Left ventricle myocardium superior (tissue), 1 donor: ENCODE results near the gene CDH22. TPM values are rescaled to one million over a fixed set of nuclear protein-coding genes. Genes with fewer than 3 reads are reported as not detected.

Experiments used
- ATAC-seq: fragments of 200-7000 bp; cut with Tn5 transposase; one replicate; pipeline ENCODE4 v1.9.1; 2020; ENCODE audit warnings: mild to moderate bottlenecking, moderate library complexity
- DNase-seq: peaks from one replicate; pipeline ENCODE4 v3.0.0-alpha.2; 2020
- intact Hi-C: fragments of 100-400 bp; cut with micrococcal nuclease; formaldehyde crosslinking; loops from one replicate; pipeline ENCODE4 v1.11.0; 2022
- total RNA-seq: library from RNA; stranded (reverse); fragmentation: NEBNext Ultra II Directional; extraction: Animal tissue kit (Norgen Biotek cat#: 25700); gene quantifications from one replicate; pipeline ENCODE4 v1.2.1, GENCODE V29; 2021
- donor health status: DM: no; HTN: yes; CAD: no; lungs with severe emphysema.

The CDH22 gene
- total RNA-seq, 1 donor from 2014 or later: 2.3 TPM

- intact Hi-C loops: no loop called here
- DNase-seq: no peak
Observed at GRCh38 chr20:46212876-46213275, 95.4 kb downstream of the CDH22 start.

GRCh38 chr20:46212252-46212651, 96.0 kb downstream of the CDH22 start:
- DNase-seq (no peak), ATAC-seq (no peak)
- intact Hi-C loops: no loop called here

More at GRCh38 chr20:46212876-46213275, 95.4 kb downstream of the CDH22 start:
- ATAC-seq: no peak

DNA sequence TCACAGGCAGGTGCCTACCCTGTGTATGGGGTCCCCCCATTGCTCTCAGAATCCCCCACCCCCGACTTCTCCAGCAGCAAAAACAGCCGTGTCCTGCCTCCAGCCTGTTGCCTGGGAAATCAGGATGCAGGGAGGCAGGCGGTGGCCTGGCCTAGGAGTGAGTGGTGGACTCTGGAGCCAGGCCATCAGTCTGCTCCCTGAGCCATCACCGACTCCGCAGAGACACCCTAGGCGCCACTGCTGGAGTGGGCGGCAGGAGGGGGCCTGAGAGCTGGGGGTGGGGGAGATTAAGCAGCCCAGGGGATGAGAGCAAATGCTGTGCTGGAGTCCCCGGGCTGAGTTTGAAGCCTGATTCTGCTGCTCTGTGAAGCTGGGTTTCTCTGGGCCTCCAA, 97.0 kb downstream of the CDH22 start:
- intact Hi-C loops: no loop called here
- ATAC-seq (no peak), DNase-seq (no peak)

DNA sequence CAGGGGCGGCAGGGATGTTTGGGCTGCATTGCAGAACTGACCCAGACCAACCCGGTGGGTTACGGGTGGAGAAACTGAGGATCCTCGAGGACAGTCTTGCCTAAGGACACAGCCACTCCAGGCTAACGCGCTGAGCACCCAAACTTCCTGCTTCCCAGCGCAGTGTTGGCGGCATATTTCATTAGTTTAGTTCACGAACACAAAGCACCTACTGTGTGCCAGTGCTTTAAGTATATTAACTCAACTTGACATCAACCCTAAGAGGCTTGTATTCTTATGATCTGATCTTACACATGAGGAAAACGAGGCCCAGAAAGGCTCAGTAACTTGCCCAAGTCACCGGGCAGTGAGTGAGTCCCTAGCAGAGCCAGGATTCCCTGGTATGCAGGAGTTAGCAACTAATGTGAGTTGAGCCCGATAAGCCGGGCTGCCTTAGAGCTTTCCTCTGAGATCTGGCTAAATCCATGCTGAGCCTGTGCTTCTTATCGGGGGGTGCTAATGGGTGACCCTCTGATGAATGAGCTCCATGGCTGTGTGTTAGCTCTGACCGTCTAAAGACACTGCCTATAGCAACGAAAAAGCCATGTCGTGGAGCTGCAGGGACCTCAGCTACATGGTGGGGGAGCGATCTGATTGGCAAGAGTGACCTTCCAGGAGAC, 97.5 kb downstream of the CDH22 start:
- DNase-seq (no peak), ATAC-seq (no peak)
- intact Hi-C loops: no loop called here

DNA sequence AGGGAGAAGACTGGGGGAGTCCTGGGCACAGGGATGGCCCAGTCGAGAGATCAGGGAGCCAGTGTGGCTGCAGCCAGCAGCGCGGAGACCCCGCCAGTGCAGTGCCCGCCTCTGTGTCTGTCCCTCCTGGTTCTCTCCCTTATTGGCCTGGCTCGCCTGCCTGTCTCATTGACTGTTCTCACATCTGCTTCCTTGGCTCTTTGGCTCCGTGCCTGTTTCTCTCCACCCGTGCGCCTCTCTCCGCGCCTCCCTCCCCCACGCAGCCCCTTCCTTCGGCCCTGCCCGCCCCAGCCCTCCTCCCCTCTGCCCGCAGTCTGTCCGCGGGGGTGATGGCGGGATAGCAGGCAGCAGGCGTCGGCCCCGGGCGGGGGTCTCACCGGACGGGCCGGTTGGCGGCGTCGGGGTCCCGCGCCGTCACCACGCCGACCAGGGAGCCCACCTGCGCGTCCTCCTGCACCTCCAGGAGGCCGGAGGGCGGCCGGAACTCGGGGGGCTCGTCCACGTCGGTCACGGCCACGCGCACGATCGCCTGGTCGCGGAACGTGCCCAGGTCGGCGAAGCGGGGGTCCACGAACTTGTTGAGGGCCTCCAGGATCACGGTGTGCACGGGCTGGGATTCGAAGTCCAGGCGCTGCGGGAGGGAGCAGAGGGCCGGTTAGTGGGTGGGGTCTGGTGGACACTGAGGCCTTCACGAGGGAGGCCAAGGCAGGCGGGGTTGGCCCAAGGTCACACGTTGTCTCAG, 98.2 kb downstream of the CDH22 start:
- no peak for ATAC-seq
- intact Hi-C loops: no loop called here
- no peak for DNase-seq

GRCh38 chr20:46207793-46208192, 100.5 kb downstream of the CDH22 start:
- intact Hi-C loops: no loop called here
- DNase-seq (no peak), ATAC-seq (peak; percentile 33)

DNA sequence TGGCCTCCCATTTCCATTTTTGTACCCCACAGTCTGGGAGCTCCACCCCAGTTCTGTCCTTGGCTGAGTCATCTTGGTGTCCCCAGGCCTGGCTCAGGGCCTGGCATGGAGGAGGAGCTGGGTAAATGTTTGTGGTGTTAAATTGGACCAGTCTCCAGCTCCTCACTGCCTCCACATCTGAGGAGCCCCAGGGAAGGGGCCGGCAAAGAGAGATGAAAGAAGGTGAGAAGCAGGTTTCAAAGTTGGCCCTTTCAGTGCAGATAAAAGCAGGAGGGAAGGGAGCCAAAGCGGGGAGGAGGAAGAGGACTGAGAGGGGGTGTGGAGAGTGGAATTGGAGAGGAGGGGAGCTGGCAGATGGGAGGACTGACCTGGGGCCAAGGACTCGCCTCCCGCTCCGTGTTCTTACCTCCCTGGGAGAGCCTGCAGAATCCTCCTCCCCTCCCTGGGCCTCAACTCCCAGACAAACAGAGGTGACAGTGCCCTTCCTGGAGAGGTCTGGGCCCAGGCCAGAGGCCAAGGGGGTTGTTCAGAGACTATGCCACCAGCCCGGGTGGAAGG, 101.2 kb downstream of the CDH22 start:
- DNase-seq (peak; percentile 49), ATAC-seq (peak; percentile 82)
- intact Hi-C loops: no loop called here

DNA sequence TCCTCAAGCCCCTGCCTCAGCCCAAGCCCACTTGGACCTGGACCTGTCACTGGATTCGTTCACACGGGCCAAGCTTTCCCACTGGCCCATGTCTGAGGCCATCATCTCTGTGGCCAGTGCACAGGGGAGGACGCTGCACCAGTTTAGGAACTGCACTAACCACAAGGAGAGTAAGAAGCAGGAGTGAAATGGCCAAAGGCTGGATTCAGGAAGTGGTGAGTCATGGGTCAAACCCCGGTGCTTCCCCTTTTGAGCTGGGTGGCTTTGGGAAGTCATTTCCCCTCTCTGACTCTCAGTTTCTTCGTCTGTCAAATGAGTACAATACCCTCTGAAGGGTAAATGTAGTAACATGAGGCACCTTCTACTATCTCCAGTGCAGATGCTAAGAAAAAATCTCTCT, 102.3 kb downstream of the CDH22 start:
- no peak for DNase-seq
- intact Hi-C loops: no loop called here

GRCh38 chr20:46205349-46205748, 102.9 kb downstream of the CDH22 start:
- no peak for ATAC-seq
- DNase-seq: no peak
- intact Hi-C loops: no loop called here

More for the DNA sequence above, 102.3 kb downstream of the CDH22 start:
- ATAC-seq: peak; percentile 55

GRCh38 chr20:46204594-46205186, 103.6 kb downstream of the CDH22 start:
- intact Hi-C loops: no loop called here
- ATAC-seq: no peak
- DNase-seq: no peak

DNA sequence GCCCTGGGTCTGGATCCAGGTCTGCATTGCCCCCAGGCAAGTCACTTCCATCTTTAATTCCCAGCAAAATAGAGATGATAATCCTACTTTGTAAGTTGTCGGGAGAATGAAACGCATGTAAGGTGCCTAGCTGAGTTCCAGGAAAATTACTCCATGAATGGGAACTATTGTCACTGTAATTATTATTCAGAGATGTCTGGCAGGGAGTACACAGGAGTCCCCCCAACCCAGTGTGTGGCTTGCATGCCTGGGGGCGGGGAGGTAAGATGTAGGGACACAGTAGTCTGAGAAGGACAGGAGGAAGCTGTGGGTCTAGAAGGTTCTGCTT, 104.8 kb downstream of the CDH22 start:
- ATAC-seq (no peak), DNase-seq (no peak)
- intact Hi-C loops: no loop called here

DNA sequence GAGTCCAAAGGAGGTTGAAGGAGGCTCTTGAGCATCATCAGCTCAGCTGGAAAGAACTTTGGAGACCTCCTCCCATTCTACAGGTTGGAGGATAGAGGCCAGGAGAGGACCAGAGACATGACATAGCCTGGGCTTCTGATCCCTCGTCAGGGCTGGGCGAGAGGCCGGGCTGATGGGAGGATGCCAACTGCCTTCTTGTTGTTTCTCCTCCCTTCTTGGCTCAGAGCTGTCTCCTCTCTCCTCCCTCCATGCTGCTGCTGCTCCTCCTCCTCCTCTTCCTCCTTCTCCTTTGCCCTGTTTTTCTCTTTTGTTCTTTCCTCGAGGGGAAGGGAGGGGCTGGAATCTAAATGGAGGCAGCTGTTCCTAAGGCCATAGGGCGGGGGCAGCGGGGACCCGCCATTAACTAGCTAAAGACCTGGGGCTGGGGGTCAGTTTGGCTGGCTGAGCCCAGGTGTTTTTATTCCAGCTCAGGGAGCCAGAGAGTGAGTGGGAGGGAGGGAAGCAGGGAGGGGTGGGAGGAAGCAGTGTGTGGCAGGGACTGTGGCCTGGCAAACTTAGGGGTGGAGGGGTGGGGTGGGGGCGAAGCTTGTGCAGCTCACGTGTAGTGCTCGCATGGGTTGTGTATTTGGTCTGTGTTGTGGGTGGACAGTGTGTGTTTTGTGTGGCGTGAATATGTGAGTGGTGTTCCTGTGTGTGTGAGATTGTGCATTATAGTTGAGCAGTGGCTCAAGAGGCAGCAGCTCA, 105.4 kb downstream of the CDH22 start:
- no peak for ATAC-seq
- intact Hi-C loops: no loop called here
- peak; percentile 51 for DNase-seq

DNA sequence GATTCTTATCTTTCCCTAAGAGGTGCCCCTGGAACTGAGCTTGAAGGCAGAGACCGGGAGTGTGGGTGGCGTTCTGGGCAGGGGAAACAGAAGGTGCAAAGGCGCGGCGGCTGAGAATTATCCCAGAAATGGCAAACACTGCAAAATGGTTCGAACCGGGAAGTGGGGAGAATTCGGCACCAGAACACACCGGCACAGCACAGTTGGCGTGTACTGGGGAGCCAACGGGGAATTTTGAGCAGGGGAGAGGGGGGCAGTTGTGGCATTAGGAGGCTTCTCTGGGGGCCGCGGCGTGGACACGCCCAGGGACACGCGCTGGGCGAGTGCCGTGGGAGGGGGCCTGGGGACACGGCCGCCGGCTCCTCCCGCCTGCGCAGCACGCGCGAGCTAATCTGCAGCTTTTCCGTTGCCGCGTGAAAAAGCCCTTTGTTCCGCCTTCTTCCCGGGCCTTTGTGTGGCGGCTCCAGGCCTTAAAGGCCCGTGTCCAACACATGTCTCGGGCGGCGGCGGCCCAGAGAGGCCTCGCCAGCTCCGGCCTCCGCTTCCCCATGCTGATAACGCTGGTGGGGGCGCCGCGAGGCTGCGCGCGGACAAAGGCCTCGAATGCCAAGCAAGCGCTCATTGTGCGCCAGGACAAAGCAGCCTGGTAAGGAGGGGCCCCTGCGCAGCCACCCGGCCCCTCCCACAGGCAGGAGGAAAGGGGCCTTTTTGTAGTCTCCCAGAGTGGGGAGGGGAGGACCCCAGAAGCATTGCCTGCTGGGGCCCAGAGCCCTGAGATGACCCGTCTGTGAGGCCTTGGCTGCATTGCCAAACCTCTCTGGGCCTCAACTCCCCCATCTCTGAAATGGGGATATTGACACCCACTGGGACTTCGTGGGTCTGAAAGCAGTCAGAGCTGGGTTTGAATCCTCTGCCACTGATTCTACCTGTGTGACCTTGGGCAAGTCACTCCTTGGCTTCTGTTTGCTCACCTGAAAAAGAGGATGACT, 107.4 kb downstream of the CDH22 start:
- ATAC-seq (no peak), DNase-seq (no peak)
- intact Hi-C loops: no loop called here

DNA sequence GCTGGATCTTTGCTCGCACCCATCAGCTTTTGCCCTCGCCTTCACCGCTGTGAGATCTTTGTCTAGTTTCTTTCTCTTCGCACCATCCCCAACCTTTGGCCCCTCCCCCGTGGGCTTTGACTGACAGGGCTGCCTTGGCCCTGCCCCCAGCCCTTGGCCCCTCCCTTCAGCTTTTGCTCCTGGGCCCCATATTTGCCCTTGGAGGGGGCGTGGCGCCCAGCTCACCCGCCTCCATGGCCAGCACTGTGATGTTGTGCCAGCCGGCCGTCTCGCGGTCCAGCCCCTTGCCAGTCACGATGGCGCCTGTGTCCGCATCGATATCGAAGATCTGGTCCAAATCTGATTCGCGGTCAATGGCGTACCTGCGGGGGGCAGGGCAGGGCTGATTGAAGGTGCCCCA, 109.1 kb downstream of the CDH22 start:
- peak; percentile 28 for ATAC-seq
- no peak for DNase-seq
- intact Hi-C loops: no loop called here

- ATAC-seq: no peak
- intact Hi-C loops: no loop called here
- no peak for DNase-seq
Observed at GRCh38 chr20:46196990-46197389, 111.3 kb downstream of the CDH22 start.

GRCh38 chr20:46195264-46196036, 112.8 kb downstream of the CDH22 start:
- intact Hi-C loops: no loop called here
- no peak for DNase-seq
- ATAC-seq: no peak

DNA sequence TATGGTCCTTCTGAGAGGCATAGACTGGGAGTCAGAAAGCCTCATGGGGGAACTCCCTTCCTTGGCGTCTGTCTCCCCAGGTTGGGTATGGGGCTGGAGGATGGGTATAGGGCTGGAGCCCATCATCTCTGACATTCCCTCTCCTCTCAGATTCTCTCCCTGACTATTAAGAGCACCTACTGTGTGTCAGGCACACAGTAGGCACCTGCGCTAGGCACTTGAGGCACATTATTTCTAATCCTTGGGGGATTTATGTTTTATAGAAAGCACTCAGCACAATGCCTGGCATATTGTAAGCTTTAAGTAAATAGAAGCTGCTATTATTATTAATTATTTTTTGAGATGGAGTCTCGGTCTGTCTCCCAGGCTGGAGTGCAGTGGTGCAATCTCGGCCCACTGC, 113.9 kb downstream of the CDH22 start:
- intact Hi-C loops: no loop called here
- no peak for ATAC-seq
- DNase-seq: no peak

DNA sequence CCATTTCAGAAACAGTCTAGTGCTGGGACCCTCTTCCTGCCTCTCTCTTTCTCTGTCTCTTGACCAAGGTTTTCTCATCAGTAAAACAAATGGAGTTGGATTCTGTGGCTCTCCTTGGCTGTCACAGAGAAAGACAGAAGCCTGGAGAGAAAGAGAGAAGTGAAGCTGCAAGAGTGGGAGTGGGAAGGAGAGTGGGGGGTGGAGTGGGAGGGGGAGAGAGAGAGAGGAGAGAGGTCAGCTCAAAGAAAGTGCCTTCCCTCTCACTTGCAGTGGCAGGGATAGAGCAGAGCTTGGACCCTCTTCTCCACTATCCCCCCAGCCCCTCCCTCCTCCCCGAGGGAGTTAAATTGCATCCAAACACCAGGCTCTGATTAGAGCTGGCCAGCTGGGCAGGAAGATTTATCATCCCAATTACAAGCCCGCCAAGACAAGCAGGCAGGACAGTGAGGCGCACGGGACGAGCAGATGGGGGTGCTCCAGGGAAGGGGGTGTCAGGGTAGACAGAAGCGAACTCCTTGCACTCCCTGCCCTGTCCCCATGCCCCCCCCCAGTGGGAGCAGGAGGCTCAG, 115.8 kb downstream of the CDH22 start:
- DNase-seq (no peak), ATAC-seq (no peak)
- intact Hi-C loops: no loop called here
